ENCODE results near the gene DKC1.

DNA sequence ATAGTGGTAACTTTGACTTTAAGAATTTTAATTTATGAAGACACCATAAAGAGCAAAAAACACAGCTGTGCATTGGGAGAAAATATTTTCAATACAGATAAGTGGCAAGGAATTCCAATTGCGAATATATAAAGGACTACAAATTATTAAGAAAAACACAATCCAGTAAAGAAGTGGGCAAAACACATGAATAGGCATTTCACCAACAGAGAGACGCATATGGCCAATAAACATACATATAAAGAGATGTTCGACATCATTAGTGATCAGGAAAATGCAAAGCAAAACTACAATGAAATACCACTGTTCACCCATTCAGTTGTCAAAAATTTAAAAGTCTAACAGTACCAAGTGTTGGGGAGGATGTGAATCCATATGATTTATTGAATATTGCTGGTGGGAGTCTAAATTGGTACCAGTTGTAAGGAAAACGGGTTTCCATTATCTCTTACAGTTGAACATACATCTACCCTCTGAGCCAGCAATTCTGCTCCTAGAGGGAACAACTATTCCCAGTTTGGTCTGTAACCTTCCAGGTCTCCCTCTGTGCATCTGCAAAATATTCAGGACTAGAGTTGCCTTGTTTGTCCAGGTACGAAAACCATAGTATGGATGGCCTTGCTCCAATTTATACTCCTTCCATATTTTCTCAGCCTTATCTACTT is 44.3 kb downstream of the DKC1 start:
- TF ChIP-seq EZH2 (IDR thresholded peaks at IDR 0.05; ENCODE audit: low read depth, unreplicated experiment) (no peak), JUNB (IDR thresholded peaks at IDR 0.05; ENCODE audit: unreplicated experiment) (no peak), POLR2AphosphoS5 (IDR thresholded peaks at IDR 0.05; ENCODE audit: low read depth) (no peak), NANOG (IDR thresholded peaks at IDR 0.05; ENCODE audit: borderline replicate concordance) (no peak), EZH2phosphoT487 (IDR thresholded peaks at IDR 0.05; ENCODE audit: unreplicated experiment) (no peak)
- TF ChIP-seq, protein P1, sequence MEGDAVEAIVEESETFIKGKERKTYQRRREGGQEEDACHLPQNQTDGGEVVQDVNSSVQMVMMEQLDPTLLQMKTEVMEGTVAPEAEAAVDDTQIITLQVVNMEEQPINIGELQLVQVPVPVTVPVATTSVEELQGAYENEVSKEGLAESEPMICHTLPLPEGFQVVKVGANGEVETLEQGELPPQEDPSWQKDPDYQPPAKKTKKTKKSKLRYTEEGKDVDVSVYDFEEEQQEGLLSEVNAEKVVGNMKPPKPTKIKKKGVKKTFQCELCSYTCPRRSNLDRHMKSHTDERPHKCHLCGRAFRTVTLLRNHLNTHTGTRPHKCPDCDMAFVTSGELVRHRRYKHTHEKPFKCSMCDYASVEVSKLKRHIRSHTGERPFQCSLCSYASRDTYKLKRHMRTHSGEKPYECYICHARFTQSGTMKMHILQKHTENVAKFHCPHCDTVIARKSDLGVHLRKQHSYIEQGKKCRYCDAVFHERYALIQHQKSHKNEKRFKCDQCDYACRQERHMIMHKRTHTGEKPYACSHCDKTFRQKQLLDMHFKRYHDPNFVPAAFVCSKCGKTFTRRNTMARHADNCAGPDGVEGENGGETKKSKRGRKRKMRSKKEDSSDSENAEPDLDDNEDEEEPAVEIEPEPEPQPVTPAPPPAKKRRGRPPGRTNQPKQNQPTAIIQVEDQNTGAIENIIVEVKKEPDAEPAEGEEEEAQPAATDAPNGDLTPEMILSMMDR (conservative IDR thresholded peaks at IDR 0.05; ENCODE audit: low read depth in 2 of 2), result no peak
- TF ChIP-seq, protein P2, sequence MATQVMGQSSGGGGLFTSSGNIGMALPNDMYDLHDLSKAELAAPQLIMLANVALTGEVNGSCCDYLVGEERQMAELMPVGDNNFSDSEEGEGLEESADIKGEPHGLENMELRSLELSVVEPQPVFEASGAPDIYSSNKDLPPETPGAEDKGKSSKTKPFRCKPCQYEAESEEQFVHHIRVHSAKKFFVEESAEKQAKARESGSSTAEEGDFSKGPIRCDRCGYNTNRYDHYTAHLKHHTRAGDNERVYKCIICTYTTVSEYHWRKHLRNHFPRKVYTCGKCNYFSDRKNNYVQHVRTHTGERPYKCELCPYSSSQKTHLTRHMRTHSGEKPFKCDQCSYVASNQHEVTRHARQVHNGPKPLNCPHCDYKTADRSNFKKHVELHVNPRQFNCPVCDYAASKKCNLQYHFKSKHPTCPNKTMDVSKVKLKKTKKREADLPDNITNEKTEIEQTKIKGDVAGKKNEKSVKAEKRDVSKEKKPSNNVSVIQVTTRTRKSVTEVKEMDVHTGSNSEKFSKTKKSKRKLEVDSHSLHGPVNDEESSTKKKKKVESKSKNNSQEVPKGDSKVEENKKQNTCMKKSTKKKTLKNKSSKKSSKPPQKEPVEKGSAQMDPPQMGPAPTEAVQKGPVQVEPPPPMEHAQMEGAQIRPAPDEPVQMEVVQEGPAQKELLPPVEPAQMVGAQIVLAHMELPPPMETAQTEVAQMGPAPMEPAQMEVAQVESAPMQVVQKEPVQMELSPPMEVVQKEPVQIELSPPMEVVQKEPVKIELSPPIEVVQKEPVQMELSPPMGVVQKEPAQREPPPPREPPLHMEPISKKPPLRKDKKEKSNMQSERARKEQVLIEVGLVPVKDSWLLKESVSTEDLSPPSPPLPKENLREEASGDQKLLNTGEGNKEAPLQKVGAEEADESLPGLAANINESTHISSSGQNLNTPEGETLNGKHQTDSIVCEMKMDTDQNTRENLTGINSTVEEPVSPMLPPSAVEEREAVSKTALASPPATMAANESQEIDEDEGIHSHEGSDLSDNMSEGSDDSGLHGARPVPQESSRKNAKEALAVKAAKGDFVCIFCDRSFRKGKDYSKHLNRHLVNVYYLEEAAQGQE (IDR thresholded peaks at IDR 0.05; ENCODE audit: unreplicated experiment), result no peak

Measured in GM23338 (cell line).